ENCODE measurements around the gene FCRL5.
"Not testable (repeated sequence)": the region's sequence is repeated elsewhere in the genome, so short reads cannot be mapped to it uniquely, and the experiment has no call there.

The FCRL5 gene

DNA sequence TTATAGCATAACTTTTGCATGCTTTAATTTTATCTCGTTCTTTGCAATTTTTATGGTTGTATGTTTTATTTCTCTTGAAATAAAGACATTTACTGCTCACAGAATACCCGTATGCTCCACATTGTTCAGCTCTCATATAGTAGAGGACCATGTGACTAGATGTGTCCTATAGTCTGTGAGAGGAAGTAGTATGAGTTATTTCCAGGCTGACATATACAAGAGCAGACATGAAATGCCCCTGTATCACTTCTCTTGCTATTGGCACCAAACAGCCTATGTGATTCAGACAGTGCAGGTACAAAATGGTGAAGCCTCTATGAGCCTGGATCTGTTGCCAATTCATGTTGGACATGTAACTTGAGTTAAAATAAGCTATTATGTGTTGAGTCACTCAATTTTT is 5.8 kb upstream of the FCRL5 start:
- Mint-ChIP-seq H3K36me3 (ENCODE audit: low read depth) (no peaks in the 10 kb centered on the region), H3K27me3 (peaks cover 18% of the 10 kb centered on the region), H3K9me3 (no peaks in the 10 kb centered on the region), H3K4me3 (no peak overlapping the region), H3K27ac (no peak overlapping the region), H3K4me1 (ENCODE audit: low read depth) (peaks cover 2% of the 10 kb centered on the region)
- DNase-seq, result no peak

DNA sequence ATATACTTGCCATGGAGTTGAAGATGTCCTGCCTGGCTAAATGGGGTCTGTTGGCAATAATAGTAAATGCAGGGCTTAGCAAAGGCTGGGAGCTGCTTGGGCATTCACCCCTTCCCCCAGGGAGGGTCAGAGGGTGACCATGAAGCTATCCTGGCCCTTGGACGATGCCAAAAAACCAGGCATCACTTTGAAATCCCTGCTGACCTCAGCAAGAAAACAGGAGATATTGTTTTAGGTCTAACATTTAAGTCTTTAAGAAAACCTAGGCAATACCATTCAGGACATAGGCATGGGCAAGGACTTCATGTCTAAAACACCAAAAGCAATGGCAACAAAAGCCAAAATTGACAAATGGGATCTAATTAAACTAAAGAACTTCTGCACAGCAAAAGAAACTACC is 4.2 kb downstream of the FCRL5 start:
- not testable (repeated sequence) for H3K27ac Mint-ChIP-seq; H3K9me3 Mint-ChIP-seq; H3K4me3 Mint-ChIP-seq; H3K4me1 Mint-ChIP-seq (ENCODE audit: low read depth); H3K36me3 Mint-ChIP-seq (ENCODE audit: low read depth); DNase-seq
- H3K27me3 Mint-ChIP-seq, result peaks cover 19% of the 10 kb centered on the region

DNA sequence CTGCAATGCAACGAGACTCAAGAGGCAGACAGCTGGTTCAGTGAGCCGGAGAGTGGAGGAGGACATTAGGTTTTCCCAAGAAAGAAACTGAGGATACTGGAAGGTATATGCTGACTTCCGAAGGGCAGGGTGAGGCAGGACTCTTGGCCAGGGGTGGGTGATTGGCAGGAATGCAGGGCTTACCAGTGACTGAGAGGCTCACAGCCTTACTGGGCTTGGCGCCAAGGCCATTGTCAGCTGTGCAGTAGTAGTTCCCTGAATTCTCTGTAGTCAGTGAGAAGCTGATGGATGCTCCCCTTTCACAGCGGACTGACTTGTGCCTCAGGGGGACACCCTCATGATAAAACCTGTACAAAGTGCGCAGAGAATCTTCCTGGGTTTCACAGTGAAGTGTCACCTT is 9.6 kb downstream of the FCRL5 start:
- Mint-ChIP-seq H3K4me1 (ENCODE audit: low read depth) (no peaks in the 10 kb centered on the region), H3K36me3 (ENCODE audit: low read depth) (no peaks in the 10 kb centered on the region), H3K9me3 (no peaks in the 10 kb centered on the region), H3K27ac (no peak overlapping the region), H3K27me3 (peaks cover 40% of the 10 kb centered on the region), H3K4me3 (no peak overlapping the region)
- DNase-seq, result no peak

DNA sequence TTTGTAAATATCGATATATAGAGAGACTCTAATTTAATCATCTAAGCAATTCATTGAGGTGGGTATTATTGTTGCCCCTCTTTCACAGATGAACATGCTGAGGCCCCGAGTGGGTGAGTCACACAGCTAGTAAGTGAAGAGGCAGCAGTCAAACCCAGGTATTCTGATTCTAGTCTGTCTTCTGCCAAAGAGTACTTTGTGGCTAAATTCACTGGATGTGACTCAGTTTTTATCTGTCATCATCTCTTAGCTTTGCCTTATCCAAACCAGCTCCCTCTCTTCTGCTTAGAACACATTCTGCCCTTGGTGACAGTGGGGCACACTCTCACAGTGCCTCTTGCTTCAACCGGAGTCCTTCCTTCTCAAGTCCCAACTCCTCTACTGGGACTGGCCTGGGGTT is 11.5 kb downstream of the FCRL5 start:
- no peak overlapping the region for H3K27ac Mint-ChIP-seq
- no peaks in the 10 kb centered on the region for H3K36me3 Mint-ChIP-seq (ENCODE audit: low read depth)

DNA sequence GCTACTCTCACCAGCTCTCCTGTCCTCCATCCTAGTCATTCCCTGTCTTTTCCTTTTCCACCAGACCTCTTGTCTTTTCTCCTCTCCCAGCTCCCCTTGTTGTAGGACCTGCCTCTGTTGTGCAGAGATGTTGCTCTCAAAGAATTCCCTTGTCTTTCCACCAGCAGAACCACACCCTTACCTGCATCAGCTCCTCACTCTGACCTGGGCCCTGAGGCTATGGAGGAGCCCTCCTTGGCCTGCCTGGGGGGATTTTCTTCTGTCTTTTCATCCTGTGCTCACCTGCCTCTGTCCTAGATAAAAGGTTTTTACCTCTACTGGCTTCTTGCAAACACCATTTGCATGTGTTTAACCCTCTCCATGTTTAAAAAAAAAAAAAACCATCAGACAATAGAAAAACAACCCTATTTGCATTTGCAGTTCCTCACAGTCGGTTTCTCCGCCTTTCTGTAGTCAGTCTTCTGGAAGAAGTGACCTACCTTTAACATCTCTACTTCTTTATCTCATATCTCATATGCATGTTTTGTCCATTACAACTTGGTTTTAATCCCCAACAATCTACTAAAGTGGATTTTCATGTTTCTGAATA is 12.1 kb downstream of the FCRL5 start:
- Mint-ChIP-seq H3K27me3 (peaks cover 40% of the 10 kb centered on the region), H3K27ac (no peak overlapping the region), H3K4me1 (ENCODE audit: low read depth) (no peaks in the 10 kb centered on the region), H3K9me3 (no peaks in the 10 kb centered on the region), H3K4me3 (no peak overlapping the region), H3K36me3 (ENCODE audit: low read depth) (no peaks in the 10 kb centered on the region)
- DNase-seq, result no peak

More for the DNA sequence above, 11.5 kb downstream of the FCRL5 start:
- Mint-ChIP-seq H3K4me1 (ENCODE audit: low read depth) (no peaks in the 10 kb centered on the region), H3K9me3 (no peaks in the 10 kb centered on the region), H3K4me3 (no peak overlapping the region), H3K27me3 (peaks cover 40% of the 10 kb centered on the region)
- no peak for DNase-seq

DNA sequence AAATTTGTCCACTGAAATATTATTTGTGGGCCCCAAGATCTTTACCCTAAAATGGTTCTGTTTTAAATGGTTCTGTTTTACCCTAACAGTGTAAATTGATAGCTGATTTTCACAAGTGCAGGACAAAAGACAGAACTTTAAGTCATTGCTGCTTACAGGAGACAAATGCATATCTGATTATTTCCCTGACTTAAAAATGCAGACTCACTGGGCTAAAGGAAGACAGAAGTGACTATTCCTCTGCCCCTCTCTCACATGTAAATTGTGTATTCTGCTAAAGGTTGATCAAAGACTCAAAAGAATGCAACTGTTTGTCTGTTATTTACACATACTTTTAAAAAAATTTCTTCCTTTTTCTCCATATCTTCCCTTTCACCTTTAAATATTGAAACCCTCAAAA is 12.7 kb downstream of the FCRL5 start:
- H3K9me3 Mint-ChIP-seq, result no peaks in the 10 kb centered on the region
- H3K36me3 Mint-ChIP-seq (ENCODE audit: low read depth), result no peaks in the 10 kb centered on the region
- DNase-seq, result no peak
- H3K27ac Mint-ChIP-seq, result no peak overlapping the region
- H3K4me3 Mint-ChIP-seq, result no peak overlapping the region
- peaks cover 36% of the 10 kb centered on the region for H3K27me3 Mint-ChIP-seq
- no peaks in the 10 kb centered on the region for H3K4me1 Mint-ChIP-seq (ENCODE audit: low read depth)

DNA sequence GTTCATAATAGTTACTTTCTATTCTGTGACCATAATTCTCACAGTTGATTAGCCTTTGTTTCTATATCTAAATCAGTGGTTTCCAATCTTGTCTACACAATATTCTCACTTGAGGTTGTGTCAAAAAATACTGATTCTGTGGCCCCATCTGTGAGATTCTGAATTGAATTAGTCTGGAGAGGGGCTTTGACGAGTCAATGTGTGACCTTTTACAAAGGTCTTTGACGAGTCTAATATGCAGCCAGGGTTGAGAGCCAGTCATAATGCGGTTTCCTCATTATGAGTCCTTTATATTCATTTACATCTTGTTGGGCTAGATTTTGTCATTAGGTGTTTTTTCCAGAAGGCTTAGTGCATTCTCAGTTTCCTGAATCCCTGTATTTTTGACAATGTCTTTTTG is 19.7 kb downstream of the FCRL5 start:
- H3K27me3 Mint-ChIP-seq, result peaks cover 21% of the 10 kb centered on the region
- no peak overlapping the region for H3K4me3 Mint-ChIP-seq

DNA sequence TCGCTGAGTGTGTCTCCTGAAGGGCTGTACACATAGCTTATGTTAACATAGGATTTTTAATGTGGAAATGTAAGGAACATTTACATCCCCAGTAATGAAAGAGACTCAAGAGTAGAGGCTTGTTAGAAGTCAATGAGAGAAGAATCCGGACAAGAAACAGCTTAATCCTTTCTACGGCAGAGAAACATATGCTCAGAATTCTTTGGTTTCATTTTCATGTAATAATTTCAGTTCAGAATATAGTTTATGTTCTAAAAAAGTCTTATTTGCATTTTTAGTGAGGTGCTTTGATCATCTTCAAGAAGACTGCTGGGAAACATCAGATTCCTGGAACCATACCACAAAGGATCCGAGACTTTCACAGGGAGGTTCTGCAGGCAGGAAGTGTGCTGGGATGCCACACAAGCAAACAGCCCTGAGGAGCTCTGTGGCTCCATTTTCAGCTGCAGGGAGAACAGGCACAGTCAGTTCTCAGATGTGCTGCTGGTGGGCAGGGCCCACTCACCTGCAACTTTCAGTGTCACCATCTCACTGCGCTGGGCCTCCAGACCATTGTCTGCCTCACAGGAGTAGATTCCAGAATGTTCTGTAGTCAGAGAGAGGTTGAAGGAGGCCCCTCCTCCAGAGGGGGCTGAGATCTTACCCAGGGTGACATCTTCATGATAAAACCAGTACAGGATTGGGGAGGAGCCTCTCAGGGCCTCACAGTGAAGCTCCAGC is 28.4 kb downstream of the FCRL5 start:
- Mint-ChIP-seq H3K4me3 (no peak overlapping the region), H3K9me3 (no peaks in the 10 kb centered on the region), H3K4me1 (ENCODE audit: low read depth) (peaks cover 11% of the 10 kb centered on the region), H3K27ac (no peak overlapping the region), H3K36me3 (ENCODE audit: low read depth) (no peaks in the 10 kb centered on the region), H3K27me3 (peaks cover 3% of the 10 kb centered on the region)
- no peak for DNase-seq

More for the DNA sequence above, 19.7 kb downstream of the FCRL5 start:
- no peak for DNase-seq
- Mint-ChIP-seq H3K36me3 (ENCODE audit: low read depth) (no peaks in the 10 kb centered on the region), H3K9me3 (no peaks in the 10 kb centered on the region), H3K4me1 (ENCODE audit: low read depth) (no peaks in the 10 kb centered on the region), H3K27ac (no peak overlapping the region)

DNA sequence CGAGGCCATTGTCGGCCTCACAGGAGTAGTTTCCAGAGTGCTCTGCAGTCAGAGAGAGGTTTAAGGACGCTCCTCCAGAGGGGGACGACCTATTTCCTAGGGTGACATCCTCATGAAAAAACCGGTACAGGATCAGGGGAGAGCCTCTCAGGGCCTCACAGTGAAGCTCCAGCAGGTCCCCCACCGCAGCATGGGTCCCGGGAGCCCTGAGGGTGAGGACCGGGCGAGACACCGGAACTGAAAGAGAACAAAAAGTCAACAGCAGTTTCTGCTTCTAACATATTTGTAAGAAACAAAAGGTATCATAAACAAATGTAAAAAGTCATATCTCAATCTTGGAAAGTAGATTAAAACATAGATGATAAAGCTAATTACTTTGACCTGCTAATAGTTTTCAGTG is 31.3 kb downstream of the FCRL5 start:
- Mint-ChIP-seq H3K4me1 (ENCODE audit: low read depth) (peaks cover 11% of the 10 kb centered on the region), H3K9me3 (no peaks in the 10 kb centered on the region), H3K27ac (no peak overlapping the region), H3K27me3 (peaks cover 3% of the 10 kb centered on the region), H3K36me3 (ENCODE audit: low read depth) (no peaks in the 10 kb centered on the region), H3K4me3 (no peak overlapping the region)
- DNase-seq, result no peak

DNA sequence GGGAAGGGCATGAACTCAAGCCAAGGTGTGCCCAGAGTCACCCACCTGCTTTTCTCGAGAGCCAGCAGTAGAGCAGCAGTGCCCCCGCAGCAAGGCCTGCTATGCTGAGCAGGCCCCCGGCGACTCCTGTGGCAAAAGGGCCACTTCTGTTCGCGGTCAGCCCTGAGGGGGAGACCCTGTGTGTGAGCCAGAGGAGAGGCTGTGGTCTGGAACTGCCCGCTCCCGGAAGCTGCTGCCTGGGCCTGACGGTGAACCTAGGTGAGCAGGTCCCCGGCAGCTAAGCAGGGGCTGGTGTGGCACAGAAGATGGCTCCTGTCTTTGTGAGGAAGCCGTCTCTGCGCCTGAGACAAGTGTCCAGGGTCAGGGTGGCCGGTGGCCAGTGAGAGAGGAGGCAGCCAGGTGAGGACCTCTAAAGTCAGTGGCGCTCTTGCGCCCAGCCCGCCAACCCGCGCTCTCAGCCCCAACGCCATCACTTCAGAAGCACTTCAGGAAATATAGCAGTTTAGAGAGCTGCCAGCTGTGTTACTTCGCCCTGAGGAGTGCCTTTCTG is 31.9 kb downstream of the FCRL5 start:
- Mint-ChIP-seq H3K4me1 (ENCODE audit: low read depth) (peaks cover 11% of the 10 kb centered on the region), H3K36me3 (ENCODE audit: low read depth) (no peaks in the 10 kb centered on the region), H3K27ac (no peak overlapping the region), H3K9me3 (no peaks in the 10 kb centered on the region), H3K4me3 (no peak overlapping the region), H3K27me3 (peaks cover 3% of the 10 kb centered on the region)
- DNase-seq, result no peak

DNA sequence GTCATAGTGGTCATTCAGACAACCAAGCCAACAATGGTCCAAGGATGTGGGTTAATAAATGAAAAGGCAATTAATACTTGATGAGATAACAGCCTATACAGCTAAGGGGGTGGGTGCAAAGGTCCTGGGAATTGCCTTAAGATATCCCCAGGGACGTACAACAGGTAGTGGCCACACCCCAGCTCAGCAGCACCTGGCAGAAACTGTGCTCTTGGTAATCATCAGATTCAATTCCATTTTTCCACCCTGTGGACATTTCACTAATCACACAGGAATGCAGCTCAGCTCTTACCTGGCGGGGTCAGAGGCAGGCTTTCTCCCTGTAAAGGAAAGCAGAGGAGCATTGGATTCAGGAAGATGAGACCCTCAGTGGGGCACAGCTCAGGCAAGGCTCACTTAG is 32.9 kb downstream of the FCRL5 start:
- Mint-ChIP-seq H3K4me1 (ENCODE audit: low read depth) (peaks cover 11% of the 10 kb centered on the region), H3K27ac (no peak overlapping the region), H3K27me3 (peaks cover 3% of the 10 kb centered on the region), H3K9me3 (no peaks in the 10 kb centered on the region), H3K36me3 (ENCODE audit: low read depth) (no peaks in the 10 kb centered on the region), H3K4me3 (no peak overlapping the region)
- DNase-seq, result no peak

DNA sequence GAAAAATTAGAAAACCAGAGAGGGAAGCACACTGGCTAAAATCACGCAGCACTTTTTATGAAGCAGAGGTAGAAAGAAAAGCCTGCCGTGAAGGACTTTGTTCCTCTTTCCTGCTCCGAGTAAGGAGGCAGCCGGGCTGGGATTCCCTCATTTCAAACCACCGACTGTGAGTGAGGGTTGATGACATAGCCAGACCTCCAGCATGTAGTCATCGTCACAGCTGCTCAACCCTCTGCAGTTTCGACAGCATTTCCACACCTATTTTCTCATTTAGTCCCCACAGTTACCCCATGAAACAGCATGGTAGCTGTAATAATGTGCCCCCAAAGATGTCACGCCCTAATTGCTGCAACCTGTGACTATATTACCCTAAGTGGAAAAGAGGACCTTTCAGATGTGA is 35.3 kb downstream of the FCRL5 start:
- no peaks in the 10 kb centered on the region for H3K4me1 Mint-ChIP-seq (ENCODE audit: low read depth)
- H3K27ac Mint-ChIP-seq, result no peak overlapping the region
- no peak for DNase-seq
- no peaks in the 10 kb centered on the region for H3K9me3 Mint-ChIP-seq
- H3K4me3 Mint-ChIP-seq, result no peak overlapping the region
- peaks cover 3% of the 10 kb centered on the region for H3K27me3 Mint-ChIP-seq
- H3K36me3 Mint-ChIP-seq (ENCODE audit: low read depth), result no peaks in the 10 kb centered on the region

DNA sequence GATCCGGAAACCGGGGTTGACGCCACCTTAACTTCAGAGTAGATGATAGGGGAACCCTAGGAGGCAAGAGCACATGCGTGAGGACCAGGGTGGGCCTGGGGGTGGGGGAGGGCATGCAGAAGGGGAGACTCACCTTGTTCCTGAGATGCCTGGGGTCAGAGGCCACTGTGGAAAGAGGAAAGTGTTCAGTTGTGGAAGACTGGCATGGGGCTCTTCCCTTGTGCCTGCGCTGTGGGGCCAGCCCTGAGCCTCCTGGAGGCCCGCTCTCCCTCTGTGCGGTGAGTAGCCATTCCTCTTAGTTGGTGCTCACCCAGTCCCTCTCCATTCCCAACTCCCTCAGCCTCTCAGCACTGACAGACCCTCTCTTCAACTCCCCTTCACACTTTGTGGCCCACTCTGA is 36.6 kb downstream of the FCRL5 start:
- Mint-ChIP-seq H3K27ac (no peak overlapping the region), H3K4me3 (no peak overlapping the region), H3K36me3 (ENCODE audit: low read depth) (no peaks in the 10 kb centered on the region), H3K27me3 (peaks cover 3% of the 10 kb centered on the region), H3K9me3 (no peaks in the 10 kb centered on the region), H3K4me1 (ENCODE audit: low read depth) (no peaks in the 10 kb centered on the region)
- no peak for DNase-seq

DNA sequence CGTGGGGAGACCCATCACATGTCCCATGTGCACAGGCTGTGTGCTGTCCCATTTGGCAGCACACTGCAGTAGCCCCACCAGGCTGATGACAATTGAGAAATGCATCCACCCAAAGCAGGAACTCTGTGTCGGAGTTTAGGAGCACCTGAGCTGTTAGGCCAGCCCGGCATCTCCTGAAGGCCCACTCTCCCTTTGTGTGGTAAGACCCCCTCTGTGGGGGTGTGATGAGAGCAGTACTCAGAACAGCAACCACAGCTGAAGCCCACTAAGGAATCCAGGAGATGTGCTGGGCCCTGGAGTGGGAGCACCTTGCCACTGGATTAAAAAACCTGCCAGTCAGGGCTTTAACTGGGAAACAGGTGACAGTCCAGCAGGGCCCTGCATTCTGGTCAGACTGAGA is 37.2 kb downstream of the FCRL5 start:
- H3K4me3 Mint-ChIP-seq, result no peak overlapping the region
- no peaks in the 10 kb centered on the region for H3K4me1 Mint-ChIP-seq (ENCODE audit: low read depth)
- H3K27me3 Mint-ChIP-seq, result peaks cover 2% of the 10 kb centered on the region
- no peak overlapping the region for H3K27ac Mint-ChIP-seq
- H3K36me3 Mint-ChIP-seq (ENCODE audit: low read depth), result no peaks in the 10 kb centered on the region
- no peaks in the 10 kb centered on the region for H3K9me3 Mint-ChIP-seq
- DNase-seq, result no peak
